Tibial artery (tissue), 4 donors: Measurements from ENCODE around the gene PIK3R2.

Experiments
- DNase-seq, 2 donors: peaks; one replicate each; pipeline ENCODE4 v3.0.0-alpha.2; 2019
- H3K27ac ChIP-seq, 2 donors: fragments of 200-600 bp; sonication (generic) in 1 of 2; 1 replicate in 1 of 2; 2 replicates in 1 of 2; pipeline ENCODE4 v1.5.1; 2018 to 2019; ENCODE audit warnings: mild to moderate bottlenecking in 1 of 2
- H3K27me3 ChIP-seq, 2 donors: fragments of 200-600 bp; sonication (generic) in 1 of 2; one replicate each; pipeline versions ENCODE4 v1.5.1 to v1.6.0; 2016 to 2019
- H3K36me3 ChIP-seq, 3 donors: fragments of 200-600 bp; sonication (generic) in 2 of 3; one replicate each; pipeline ENCODE4 v1.5.1; 2016 to 2019; ENCODE audit warnings: mild to moderate bottlenecking in 2 of 3
- H3K4me1 ChIP-seq, 4 donors: fragments of 200-600 bp; sonication (generic) in 2 of 4; 1 replicate in 3 of 4; 2 replicates in 1 of 4; pipeline ENCODE4 v1.5.1; 2016 to 2019
- H3K4me3 ChIP-seq, 2 donors: fragments of 200-600 bp; sonication (generic) in 1 of 2; 1 replicate in 1 of 2; 2 replicates in 1 of 2; pipeline ENCODE4 v1.5.1; 2018 to 2019; ENCODE audit warnings: mild to moderate bottlenecking in 2 of 2
- H3K9me3 ChIP-seq, 3 donors: fragments of 200-600 bp; sonication (generic) in 1 of 3; one replicate each; pipeline ENCODE4 v1.5.1; 2016 to 2019
- CTCF ChIP-seq, 2 experiments: fragments of 200-600 bp in 1 of 2; fragments of 450-650 bp in 1 of 2; IDR thresholded peaks; one replicate each; pipeline ENCODE4 v1.5.1; 2017 to 2019; ENCODE audit warnings: antibody characterized with exemption in 2 of 2, mild to moderate bottlenecking in 1 of 2, moderate library complexity in 1 of 2
- intact Hi-C: fragments of 100-400 bp; cut with DNase I; formaldehyde crosslinking; loops from one replicate; pipeline ENCODE4 v1.15.0; 2023; ENCODE audit warnings: low total_unique reads

PIK3R2 gene

DNA sequence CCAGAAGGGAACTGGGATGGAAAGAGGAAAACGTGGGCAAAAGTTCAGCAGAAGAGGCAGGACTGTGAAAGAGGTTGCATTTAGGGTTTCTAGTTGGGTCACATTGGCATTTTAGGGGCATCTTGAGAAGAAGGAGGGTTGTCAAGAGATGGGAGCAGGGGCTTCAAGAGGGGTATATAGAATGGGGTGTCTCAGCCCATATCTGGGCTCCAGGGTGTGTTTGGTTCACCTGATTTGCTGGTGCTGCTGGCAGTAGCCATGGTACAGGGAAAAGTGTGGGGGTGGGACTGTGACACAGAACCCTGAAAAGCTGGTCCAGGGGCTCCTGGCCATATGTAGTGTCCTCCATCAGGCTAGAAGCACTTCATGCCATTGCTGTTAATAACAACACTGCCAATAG is 32.8 kb upstream of the PIK3R2 start:
- intact Hi-C loops: no loop called here
- no peak for TF ChIP-seq CTCF (IDR thresholded peaks at IDR 0.05)
- peaks cover 25 to 38% (median 25%) of the 10 kb centered on the region in 3 donors for H3K36me3 ChIP-seq

DNA sequence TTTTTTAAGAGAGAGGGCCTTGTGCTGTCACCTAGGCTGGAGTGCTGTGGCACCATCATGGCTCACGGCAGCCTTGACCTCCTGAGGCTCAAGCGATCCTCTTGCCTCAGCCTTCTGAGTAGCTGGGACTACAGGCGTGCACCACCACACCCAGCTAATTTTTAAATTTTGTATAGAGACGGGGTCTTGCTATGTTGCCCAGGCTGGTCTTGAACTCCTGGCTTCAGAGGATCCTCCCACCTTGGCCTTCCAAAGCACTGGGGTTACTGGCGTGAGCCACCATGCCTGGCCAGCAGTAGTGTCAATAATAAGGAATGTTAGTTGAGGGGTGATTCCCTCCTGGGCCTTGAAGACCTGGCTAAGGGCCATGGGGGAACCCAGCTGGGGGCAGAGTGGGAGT is 31.8 kb upstream of the PIK3R2 start:
- peaks cover 27 to 49% (median 28%) of the 10 kb centered on the region in 3 donors for H3K36me3 ChIP-seq
- H3K9me3 ChIP-seq: no peaks in the 10 kb centered on the region
- peaks cover 0 to 24% (median 18%) of the 10 kb centered on the region in 4 donors for H3K4me1 ChIP-seq
- H3K4me3 ChIP-seq: no peak overlapping the region
- TF ChIP-seq CTCF (IDR thresholded peaks at IDR 0.05): no peak
- intact Hi-C loops: no loop called here
- no peak for DNase-seq
- H3K27ac ChIP-seq: no peak overlapping the region
- H3K27me3 ChIP-seq: no peaks in the 10 kb centered on the region

More for the DNA sequence above, 32.8 kb upstream of the PIK3R2 start:
- Histone ChIP-seq H3K27ac (no peak overlapping the region), H3K4me1 (peaks cover 0 to 24% (median 18%) of the 10 kb centered on the region in 4 donors), H3K4me3 (no peak overlapping the region), H3K27me3 (no peaks in the 10 kb centered on the region), H3K9me3 (no peaks in the 10 kb centered on the region)
- DNase-seq: no peak

DNA sequence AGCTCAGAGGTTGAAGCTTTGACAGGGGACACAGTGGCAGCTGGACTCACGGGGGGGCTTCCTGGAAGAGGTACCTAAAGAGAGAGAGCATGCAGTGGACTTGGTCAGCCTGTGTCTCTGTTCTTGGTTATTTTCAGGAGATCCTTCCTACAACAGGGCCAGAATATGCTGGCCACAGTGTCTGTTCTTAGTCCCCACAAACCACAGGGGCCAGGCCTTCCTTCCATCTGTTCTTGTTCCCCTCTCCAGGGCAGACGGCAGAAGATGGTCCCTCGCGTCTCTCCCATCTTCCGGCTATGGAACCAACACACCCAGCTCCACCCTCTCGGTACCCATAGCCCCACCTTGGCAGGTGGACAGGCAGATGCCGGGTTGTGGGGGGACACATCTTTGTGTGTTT is 30.5 kb upstream of the PIK3R2 start:
- DNase-seq: no peak
- Histone ChIP-seq H3K36me3 (peaks cover 28 to 58% (median 29%) of the 10 kb centered on the region in 3 donors), H3K4me1 (peaks cover 0 to 17% (median 11%) of the 10 kb centered on the region in 4 donors), H3K4me3 (no peak overlapping the region), H3K9me3 (no peaks in the 10 kb centered on the region), H3K27ac (no peak overlapping the region), H3K27me3 (no peaks in the 10 kb centered on the region)
- intact Hi-C loops: no loop called here
- no peak for TF ChIP-seq CTCF (IDR thresholded peaks at IDR 0.05)

DNA sequence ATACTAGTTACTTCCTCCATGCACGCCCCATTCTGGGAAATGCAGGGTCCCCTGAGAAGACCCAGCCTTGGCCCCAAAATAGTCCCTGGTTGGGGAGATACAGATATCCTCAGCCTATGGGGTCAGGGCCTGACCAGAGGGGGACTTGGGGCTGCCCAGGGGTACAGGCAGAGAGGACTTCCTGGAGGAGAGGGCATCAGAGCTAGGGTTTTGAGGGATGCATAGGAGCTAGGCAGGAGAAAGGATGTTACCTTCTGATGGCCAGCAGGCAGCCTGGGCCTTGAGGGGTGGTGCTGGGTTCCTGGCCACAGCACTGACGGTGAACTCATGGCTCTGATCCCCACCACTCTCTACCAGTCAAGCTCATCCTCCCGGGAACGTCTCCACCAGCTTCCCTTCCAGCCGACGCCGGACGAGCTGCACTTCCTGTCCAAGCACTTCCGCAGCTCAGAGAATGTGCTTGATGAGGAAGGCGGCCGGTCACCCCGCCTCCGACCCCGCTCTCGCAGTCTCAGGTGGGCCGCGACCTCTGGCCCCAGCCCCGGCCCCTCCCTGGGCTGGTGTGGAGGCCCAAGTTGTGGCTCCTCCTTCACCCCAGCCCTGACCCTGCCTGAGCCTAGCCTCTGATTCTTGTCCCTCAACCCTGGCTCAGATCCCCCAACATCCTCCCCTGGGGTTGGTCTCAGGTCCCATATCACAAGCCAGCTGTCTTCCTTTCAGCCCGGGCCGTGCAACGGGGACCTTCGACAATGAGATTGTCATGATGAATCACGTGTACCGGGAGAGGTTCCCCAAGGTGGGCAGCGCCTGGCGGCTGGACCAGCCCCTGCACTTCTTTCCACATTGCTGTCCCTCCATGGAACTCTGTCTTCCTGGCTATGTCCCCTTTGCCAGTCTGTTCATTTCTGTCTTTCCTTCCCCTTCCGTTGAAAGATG is 29.8 kb upstream of the PIK3R2 start:
- intact Hi-C loops: no loop called here
- H3K27ac ChIP-seq: no peak overlapping the region
- no peaks in the 10 kb centered on the region for H3K9me3 ChIP-seq
- H3K27me3 ChIP-seq: no peaks in the 10 kb centered on the region
- H3K4me1 ChIP-seq: peaks cover 0 to 12% (median 7%) of the 10 kb centered on the region in 4 donors
- H3K36me3 ChIP-seq: peaks cover 28 to 65% (median 29%) of the 10 kb centered on the region in 3 donors
- DNase-seq: no peak
- TF ChIP-seq CTCF (IDR thresholded peaks at IDR 0.05): no peak
- no peak overlapping the region for H3K4me3 ChIP-seq

- H3K4me3 ChIP-seq: no peak overlapping the region
- DNase-seq: no peak
- intact Hi-C loops: no loop called here
- no peaks in the 10 kb centered on the region for H3K27me3 ChIP-seq
- H3K36me3 ChIP-seq: peaks cover 30 to 72% (median 32%) of the 10 kb centered on the region in 3 donors
- H3K27ac ChIP-seq: no peak overlapping the region
- H3K4me1 ChIP-seq: peaks cover 0 to 5% (median 2%) of the 10 kb centered on the region in 4 donors
- TF ChIP-seq CTCF (IDR thresholded peaks at IDR 0.05): no peak
- no peaks in the 10 kb centered on the region for H3K9me3 ChIP-seq
Observed at GRCh38 chr19:18123819-18124218, 29.1 kb upstream of the PIK3R2 start.
